ENCODE results near the gene LARGE2.

- TF ChIP-seq POLR2AphosphoS5 (IDR thresholded peaks at IDR 0.05) (no peak), CTCF (IDR thresholded peaks at IDR 0.05) (no peak), POLR2A (IDR thresholded peaks at IDR 0.05) (no peak), EP300 (IDR thresholded peaks at IDR 0.05) (no peak)
These were observed 12.6 kb upstream of the LARGE2 start for GRCh38 chr11:45909594-45910475.

All from gastroesophageal sphincter (tissue), 3 donors.